Measurements from ENCODE around the gene GOLGA6L7.

DNA sequence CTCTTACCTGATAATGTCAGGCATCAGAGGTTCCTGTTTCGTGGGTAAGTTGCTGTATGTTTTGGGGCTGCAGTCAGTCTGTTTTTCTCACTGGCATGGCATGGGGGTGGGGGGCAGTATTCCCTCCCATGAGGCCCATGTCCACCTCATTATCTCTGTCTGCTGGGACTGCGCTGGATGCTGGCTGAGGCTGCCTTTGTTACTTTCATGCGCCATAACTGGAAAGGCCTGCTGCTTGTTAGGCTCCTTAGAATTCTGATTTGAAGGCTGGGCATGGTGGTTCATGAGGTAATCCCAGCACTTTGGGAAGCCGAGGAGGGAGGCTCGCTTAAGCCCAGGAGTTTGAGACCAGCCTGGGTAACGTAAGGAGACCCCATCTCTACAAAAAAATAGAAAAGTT, 47.1 kb upstream of the GOLGA6L7 start:
- TF ChIP-seq, protein P1, sequence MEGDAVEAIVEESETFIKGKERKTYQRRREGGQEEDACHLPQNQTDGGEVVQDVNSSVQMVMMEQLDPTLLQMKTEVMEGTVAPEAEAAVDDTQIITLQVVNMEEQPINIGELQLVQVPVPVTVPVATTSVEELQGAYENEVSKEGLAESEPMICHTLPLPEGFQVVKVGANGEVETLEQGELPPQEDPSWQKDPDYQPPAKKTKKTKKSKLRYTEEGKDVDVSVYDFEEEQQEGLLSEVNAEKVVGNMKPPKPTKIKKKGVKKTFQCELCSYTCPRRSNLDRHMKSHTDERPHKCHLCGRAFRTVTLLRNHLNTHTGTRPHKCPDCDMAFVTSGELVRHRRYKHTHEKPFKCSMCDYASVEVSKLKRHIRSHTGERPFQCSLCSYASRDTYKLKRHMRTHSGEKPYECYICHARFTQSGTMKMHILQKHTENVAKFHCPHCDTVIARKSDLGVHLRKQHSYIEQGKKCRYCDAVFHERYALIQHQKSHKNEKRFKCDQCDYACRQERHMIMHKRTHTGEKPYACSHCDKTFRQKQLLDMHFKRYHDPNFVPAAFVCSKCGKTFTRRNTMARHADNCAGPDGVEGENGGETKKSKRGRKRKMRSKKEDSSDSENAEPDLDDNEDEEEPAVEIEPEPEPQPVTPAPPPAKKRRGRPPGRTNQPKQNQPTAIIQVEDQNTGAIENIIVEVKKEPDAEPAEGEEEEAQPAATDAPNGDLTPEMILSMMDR (IDR thresholded peaks at IDR 0.05; ENCODE audit: low read depth, low read length, poor library complexity, severe bottlenecking), result no peak
- TF ChIP-seq EZH2phosphoT487 (IDR thresholded peaks at IDR 0.05; ENCODE audit: borderline replicate concordance, low read length), result no peak

Data from DOHH2 (cell line).